ENCODE results near the gene PRR16. TPM values are rescaled to one million over a fixed set of nuclear protein-coding genes. Genes with fewer than 3 reads are reported as not detected.

The PRR16 gene
- total and polyA plus RNA-seq, 5 experiments from 2014 or later = not detected

DNA sequence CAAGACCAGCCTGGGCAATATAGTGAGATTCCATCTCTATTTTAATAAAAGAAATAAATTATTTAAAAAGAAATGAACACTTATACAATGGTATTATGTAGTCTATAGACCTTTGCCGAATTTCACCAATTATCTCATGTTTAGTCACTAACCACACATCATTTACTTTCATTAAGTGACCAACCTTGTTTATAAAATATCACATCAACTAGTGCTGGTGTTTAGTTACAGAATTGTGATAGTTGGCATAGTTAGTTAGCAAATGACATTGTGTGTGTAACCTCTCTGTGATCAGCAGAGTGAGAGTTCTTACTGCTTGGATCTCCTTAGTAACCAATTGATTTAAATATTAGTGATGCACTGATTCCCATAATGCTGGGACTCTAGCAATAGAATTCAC is 71.8 kb downstream of the PRR16 start:
- H3K4me1 Mint-ChIP-seq = peaks cover 0 to 2% (median 0%) of the 10 kb centered on the region in 4 donors
- peaks cover 0 to 10% (median 0%) of the 10 kb centered on the region in 9 donors for H3K9me3 Mint-ChIP-seq

GRCh38 chr5:120538149-120538548 is 74.0 kb downstream of the PRR16 start:
- no peak for ATAC-seq

More for the DNA sequence above, 71.8 kb downstream of the PRR16 start:
- POLR2A ChIA-PET = no interaction called here
- ATAC-seq (no peak), DNase-seq (no peak)
- Mint-ChIP-seq H3K27ac (no peak overlapping the region), H3K27me3 (no peaks in the 10 kb centered on the region), H3K4me3 (no peak overlapping the region), H3K36me3 (peaks cover 0 to 2% (median 0%) of the 10 kb centered on the region in 3 donors)

DNA sequence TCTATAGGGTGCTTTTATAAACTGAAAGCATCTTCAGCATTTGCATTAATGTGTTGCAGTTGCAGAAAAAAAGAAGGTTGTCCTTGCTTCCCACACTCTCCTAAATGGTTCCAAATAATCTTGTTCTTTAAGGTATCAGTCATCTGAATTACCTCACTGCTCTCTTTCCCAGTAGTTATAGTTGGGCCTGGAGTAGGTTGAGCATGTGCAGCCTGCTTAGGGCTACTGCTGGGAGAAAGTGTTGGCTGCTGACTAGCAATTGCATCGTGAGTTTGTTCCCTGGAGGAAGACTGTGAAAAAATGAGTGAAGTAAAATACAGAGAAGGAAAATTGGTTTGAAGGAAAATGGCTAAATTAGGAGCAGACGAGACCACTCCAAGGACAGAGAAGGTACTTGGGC is 74.5 kb downstream of the PRR16 start:
- Mint-ChIP-seq H3K4me1 (peaks cover 0 to 2% (median 0%) of the 10 kb centered on the region in 4 donors), H3K9me3 (peaks cover 0 to 3% (median 0%) of the 10 kb centered on the region in 9 donors), H3K27ac (no peak overlapping the region), H3K36me3 (peaks cover 0 to 2% (median 0%) of the 10 kb centered on the region in 3 donors), H3K4me3 (no peak overlapping the region), H3K27me3 (no peaks in the 10 kb centered on the region)
- POLR2A ChIA-PET = no interaction called here
- no peak for DNase-seq
- no peak for ATAC-seq

More at GRCh38 chr5:120538149-120538548, 74.0 kb downstream of the PRR16 start:
- Mint-ChIP-seq H3K4me3 (no peak overlapping the region), H3K9me3 (peaks cover 0 to 5% (median 0%) of the 10 kb centered on the region in 9 donors), H3K4me1 (peaks cover 0 to 2% (median 0%) of the 10 kb centered on the region in 4 donors), H3K27me3 (no peaks in the 10 kb centered on the region), H3K27ac (no peak overlapping the region), H3K36me3 (peaks cover 0 to 2% (median 0%) of the 10 kb centered on the region in 3 donors)
- DNase-seq = no peak
- POLR2A ChIA-PET = no interaction called here

GRCh38 chr5:120539471-120539870 is 75.4 kb downstream of the PRR16 start:
- Mint-ChIP-seq H3K27ac (no peak overlapping the region), H3K27me3 (no peaks in the 10 kb centered on the region), H3K36me3 (peaks cover 0 to 2% (median 0%) of the 10 kb centered on the region in 3 donors), H3K4me1 (peaks cover 0 to 2% (median 0%) of the 10 kb centered on the region in 4 donors), H3K9me3 (peaks cover 0 to 3% (median 0%) of the 10 kb centered on the region in 9 donors), H3K4me3 (no peak overlapping the region)
- DNase-seq = no peak
- ATAC-seq = no peak
- POLR2A ChIA-PET = no interaction called here

DNA sequence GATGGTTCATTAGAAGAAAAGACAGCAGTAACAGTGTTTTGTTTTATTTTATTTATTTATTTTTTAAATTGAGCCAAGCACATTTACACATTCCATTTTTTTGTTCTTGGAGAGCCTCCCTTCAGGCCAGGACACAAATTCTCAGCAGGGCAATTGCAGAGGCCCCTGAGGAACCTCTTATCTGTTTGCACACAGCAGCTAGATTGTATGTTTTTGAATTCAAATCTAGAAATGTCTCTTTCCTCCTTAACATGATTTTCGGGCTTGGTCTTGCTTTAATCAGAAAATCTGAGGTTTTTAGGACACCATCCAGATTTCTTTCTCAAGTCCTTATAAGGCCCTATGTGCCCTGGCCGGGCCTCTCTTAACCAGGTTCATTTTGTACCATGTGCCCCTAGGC is 76.0 kb downstream of the PRR16 start:
- no peaks in the 10 kb centered on the region for H3K27me3 Mint-ChIP-seq
- POLR2A ChIA-PET = no interaction called here
- H3K4me3 Mint-ChIP-seq = no peak overlapping the region
- DNase-seq (no peak), ATAC-seq (no peak)
- H3K36me3 Mint-ChIP-seq = peaks cover 0 to 2% (median 0%) of the 10 kb centered on the region in 3 donors
- no peak overlapping the region for H3K27ac Mint-ChIP-seq
- H3K9me3 Mint-ChIP-seq = peaks cover 0 to 3% (median 0%) of the 10 kb centered on the region in 9 donors
- H3K4me1 Mint-ChIP-seq = peaks cover 0 to 2% (median 0%) of the 10 kb centered on the region in 4 donors

GRCh38 chr5:120544043-120544442 is 79.9 kb downstream of the PRR16 start:
- Mint-ChIP-seq H3K4me3 (no peak overlapping the region), H3K9me3 (peaks cover 0 to 8% (median 0%) of the 10 kb centered on the region in 9 donors), H3K27ac (no peak overlapping the region), H3K36me3 (peaks cover 0 to 2% (median 0%) of the 10 kb centered on the region in 3 donors), H3K4me1 (peaks cover 0 to 2% (median 0%) of the 10 kb centered on the region in 4 donors), H3K27me3 (no peaks in the 10 kb centered on the region)
- POLR2A ChIA-PET = no interaction called here
- DNase-seq = no peak
- no peak for ATAC-seq

DNA sequence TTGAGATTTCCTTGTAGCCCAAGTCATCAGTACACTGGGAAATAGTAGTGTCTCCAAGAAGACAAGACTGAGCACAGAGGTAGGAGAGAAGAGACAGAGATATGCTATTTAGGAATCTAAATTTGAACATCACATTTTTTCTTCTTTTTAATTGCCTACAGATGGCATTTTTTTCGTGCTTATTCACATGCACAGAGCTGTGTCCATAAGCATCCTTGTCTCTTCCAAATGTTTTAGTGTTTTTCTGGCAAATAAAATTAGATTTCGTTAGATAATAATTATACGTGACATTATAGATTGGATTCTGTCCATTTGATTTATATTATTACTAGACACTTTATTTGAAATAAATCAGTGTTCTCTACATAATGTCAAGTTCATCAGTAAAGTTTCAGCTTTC is 80.9 kb downstream of the PRR16 start:
- no peak for DNase-seq
- peaks cover 0 to 2% (median 0%) of the 10 kb centered on the region in 4 donors for H3K4me1 Mint-ChIP-seq
- H3K27me3 Mint-ChIP-seq = no peaks in the 10 kb centered on the region
- no peaks in the 10 kb centered on the region for H3K36me3 Mint-ChIP-seq
- no peak overlapping the region for H3K27ac Mint-ChIP-seq
- no peak for ATAC-seq
- POLR2A ChIA-PET = no interaction called here
- peaks cover 0 to 8% (median 0%) of the 10 kb centered on the region in 9 donors for H3K9me3 Mint-ChIP-seq
- H3K4me3 Mint-ChIP-seq = no peak overlapping the region

- Mint-ChIP-seq H3K4me3 (no peak overlapping the region), H3K27me3 (no peaks in the 10 kb centered on the region), H3K36me3 (no peaks in the 10 kb centered on the region), H3K9me3 (peaks cover 0 to 8% (median 0%) of the 10 kb centered on the region in 9 donors), H3K27ac (no peak overlapping the region), H3K4me1 (no peaks in the 10 kb centered on the region)
- DNase-seq = no peak
- POLR2A ChIA-PET = no interaction called here
- no peak for ATAC-seq
These were observed 81.9 kb downstream of the PRR16 start for GRCh38 chr5:120545951-120546350.

DNA sequence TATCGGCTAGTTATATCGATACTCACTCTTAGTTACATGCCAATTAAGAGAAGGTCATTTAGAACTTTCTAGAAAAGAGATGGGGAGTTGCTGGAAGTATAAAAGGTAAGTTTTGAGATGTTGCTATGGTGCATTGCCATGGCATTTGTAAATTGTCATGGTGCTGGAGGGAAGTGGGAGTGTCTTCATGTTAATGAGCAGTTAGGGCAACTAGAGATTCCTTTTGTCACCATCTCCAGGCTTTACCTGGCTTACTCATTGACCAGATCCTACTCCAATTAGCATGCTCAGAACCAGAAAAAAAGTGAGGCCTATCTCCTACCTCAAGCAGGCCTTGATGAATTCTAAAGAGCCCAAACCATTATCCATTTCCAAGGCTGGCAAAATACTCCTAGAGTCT is 82.8 kb downstream of the PRR16 start:
- ATAC-seq = no peak

DNA sequence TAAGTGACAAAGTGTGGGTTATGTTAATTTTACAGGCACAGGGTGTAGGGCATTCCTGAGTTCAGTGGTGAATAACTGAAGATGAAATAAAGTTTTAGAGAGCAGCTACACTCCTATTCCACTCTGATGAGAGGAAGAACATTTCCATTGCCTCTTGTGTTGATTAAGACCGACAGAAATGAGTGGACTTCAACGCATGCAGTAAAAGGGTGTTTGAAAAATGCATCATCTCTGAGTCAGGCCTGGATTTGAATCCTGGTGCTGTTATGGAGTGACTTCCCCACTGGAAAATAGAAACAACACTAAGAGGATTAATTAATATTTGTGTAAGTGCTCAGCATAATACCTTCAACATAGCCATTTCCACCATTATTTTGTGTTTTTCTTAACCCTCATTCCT is 86.3 kb downstream of the PRR16 start:
- ATAC-seq = no peak
- H3K27ac Mint-ChIP-seq = no peak overlapping the region

More for the DNA sequence above, 82.8 kb downstream of the PRR16 start:
- H3K9me3 Mint-ChIP-seq = peaks cover 0 to 8% (median 0%) of the 10 kb centered on the region in 9 donors
- POLR2A ChIA-PET = no interaction called here
- no peak for DNase-seq
- no peaks in the 10 kb centered on the region for H3K4me1 Mint-ChIP-seq
- no peaks in the 10 kb centered on the region for H3K36me3 Mint-ChIP-seq
- H3K4me3 Mint-ChIP-seq = no peak overlapping the region
- H3K27ac Mint-ChIP-seq = no peak overlapping the region
- H3K27me3 Mint-ChIP-seq = no peaks in the 10 kb centered on the region

GRCh38 chr5:120552638-120553037 is 88.5 kb downstream of the PRR16 start:
- ATAC-seq (no peak), DNase-seq (no peak)
- Mint-ChIP-seq H3K4me1 (no peaks in the 10 kb centered on the region), H3K27me3 (no peaks in the 10 kb centered on the region), H3K36me3 (no peaks in the 10 kb centered on the region), H3K27ac (no peak overlapping the region), H3K4me3 (no peak overlapping the region), H3K9me3 (peaks cover 0 to 4% (median 3%) of the 10 kb centered on the region in 9 donors)
- POLR2A ChIA-PET = no interaction called here

More for the DNA sequence above, 86.3 kb downstream of the PRR16 start:
- Mint-ChIP-seq H3K4me3 (no peak overlapping the region), H3K27me3 (no peaks in the 10 kb centered on the region), H3K36me3 (no peaks in the 10 kb centered on the region), H3K9me3 (peaks cover 0 to 8% (median 1%) of the 10 kb centered on the region in 9 donors), H3K4me1 (no peaks in the 10 kb centered on the region)
- POLR2A ChIA-PET = no interaction called here
- DNase-seq = no peak

GRCh38 chr5:120555345-120555744 is 91.2 kb downstream of the PRR16 start:
- POLR2A ChIA-PET = no interaction called here
- no peaks in the 10 kb centered on the region for H3K27me3 Mint-ChIP-seq
- H3K4me3 Mint-ChIP-seq = no peak overlapping the region
- no peak overlapping the region for H3K27ac Mint-ChIP-seq
- no peaks in the 10 kb centered on the region for H3K36me3 Mint-ChIP-seq
- DNase-seq (no peak), ATAC-seq (no peak)
- peaks cover 0 to 11% (median 2%) of the 10 kb centered on the region in 9 donors for H3K9me3 Mint-ChIP-seq
- no peaks in the 10 kb centered on the region for H3K4me1 Mint-ChIP-seq

GRCh38 chr5:120564013-120564412 is 99.9 kb downstream of the PRR16 start:
- POLR2A ChIA-PET = no interaction called here
- Mint-ChIP-seq H3K4me1 (no peaks in the 10 kb centered on the region), H3K27me3 (no peaks in the 10 kb centered on the region), H3K9me3 (peaks cover 0 to 5% (median 0%) of the 10 kb centered on the region in 9 donors), H3K27ac (no peak overlapping the region), H3K36me3 (no peaks in the 10 kb centered on the region), H3K4me3 (no peak overlapping the region)
- no peak for ATAC-seq
- DNase-seq = no peak

- DNase-seq = no peak
- Mint-ChIP-seq H3K4me3 (no peak overlapping the region), H3K27me3 (no peaks in the 10 kb centered on the region), H3K36me3 (no peaks in the 10 kb centered on the region), H3K4me1 (no peaks in the 10 kb centered on the region), H3K27ac (no peak overlapping the region), H3K9me3 (peaks cover 0 to 11% (median 0%) of the 10 kb centered on the region in 9 donors)
- no peak for ATAC-seq
- POLR2A ChIA-PET = no interaction called here
These were observed 103.0 kb downstream of the PRR16 start for GRCh38 chr5:120567066-120567465.

Data from naive thymus-derived CD8-positive, alpha-beta T cell (primary cell).